Neuronal stem cell (in vitro differentiated cells): Measurements from ENCODE around the gene TNPO2.

Source experiments
- DNase-seq: peaks from one replicate; pipeline ENCODE4 v3.0.0-alpha.2; 2013; ENCODE audit warnings: low spot score
- H2AFZ ChIP-seq: one replicate; pipeline ENCODE4 v1.6.1; 2013; ENCODE audit warnings: mild to moderate bottlenecking, low read length, inconsistent platforms
- H2AK5ac ChIP-seq: 2 replicates; pipeline ENCODE4 v1.6.1; 2013; ENCODE audit warnings: low read depth, mild to moderate bottlenecking, inconsistent platforms, low read length, moderate library complexity, mixed read lengths
- H2BK120ac ChIP-seq: 2 replicates; pipeline ENCODE4 v1.6.1; 2013; ENCODE audit warnings: low read depth, mild to moderate bottlenecking, inconsistent platforms, low read length, moderate library complexity, mixed read lengths
- H2BK12ac ChIP-seq: one replicate; pipeline ENCODE4 v1.6.1; 2013; ENCODE audit warnings: low read length, inconsistent platforms
- H2BK15ac ChIP-seq: 2 replicates; pipeline ENCODE4 v1.6.1; 2013; ENCODE audit warnings: mild to moderate bottlenecking, low read length, inconsistent platforms, mixed read lengths
- H2BK5ac ChIP-seq: one replicate; pipeline ENCODE4 v1.6.1; 2013; ENCODE audit warnings: inconsistent platforms, mild to moderate bottlenecking, low read length, moderate library complexity
- H3K14ac ChIP-seq: one replicate; pipeline ENCODE4 v1.6.1; 2013; ENCODE audit warnings: low read length, inconsistent platforms
- H3K18ac ChIP-seq: 2 replicates; pipeline ENCODE4 v1.6.1; 2013; ENCODE audit warnings: low read length, inconsistent platforms
- H3K23ac ChIP-seq: 2 replicates; pipeline ENCODE4 v1.6.1; 2013; ENCODE audit warnings: low read depth, mild to moderate bottlenecking, mixed read lengths, low read length, inconsistent platforms; ENCODE audit not compliant: poor library complexity
- H3K27ac ChIP-seq: replicated peaks from 3 replicates; pipeline ENCODE4 v1.5.1; 2013; ENCODE audit warnings: low read length, inconsistent platforms
- H3K27me3 ChIP-seq, 3 experiments: 2 replicates each; pipeline ENCODE4 v1.6.1; 2013; ENCODE audit warnings: low read length in 3 of 3, mild to moderate bottlenecking in 2 of 3, inconsistent platforms in 1 of 3, low read depth in 1 of 3, mixed read lengths in 1 of 3, moderate library complexity in 1 of 3; ENCODE audit not compliant: control insufficient read depth in 3 of 3, insufficient read depth in 3 of 3
- H3K36me3 ChIP-seq, 2 donors: replicated peaks in 1 of 2; 2 replicates each; pipeline ENCODE4 v1.6.1; 2013; ENCODE audit warnings: low read length in 2 of 2; ENCODE audit not compliant: control insufficient read depth in 2 of 2, insufficient read depth in 2 of 2
- H3K4ac ChIP-seq: 2 replicates; pipeline ENCODE4 v1.6.1; 2013; ENCODE audit warnings: inconsistent platforms, mild to moderate bottlenecking, low read length, moderate library complexity
- H3K4me1 ChIP-seq, 2 donors: 1 replicate in 1 of 2; 2 replicates in 1 of 2; pipeline ENCODE4 v1.6.1; 2013; ENCODE audit warnings: low read length in 2 of 2, low read depth in 1 of 2; ENCODE audit not compliant: control insufficient read depth in 2 of 2, insufficient read depth in 1 of 2
- H3K4me2 ChIP-seq: one replicate; pipeline ENCODE4 v1.6.1; 2013; ENCODE audit warnings: mild to moderate bottlenecking, low read length, inconsistent platforms; ENCODE audit not compliant: insufficient read depth, poor library complexity, severe bottlenecking
- H3K4me3 ChIP-seq, 2 donors: 2 replicates each; pipeline ENCODE4 v1.5.1; 2013; ENCODE audit warnings: low read length in 2 of 2, mild to moderate bottlenecking in 2 of 2, inconsistent platforms in 1 of 2, moderate library complexity in 1 of 2
- H3K79me1 ChIP-seq: one replicate; pipeline ENCODE4 v1.6.1; 2013; ENCODE audit warnings: low read depth, mild to moderate bottlenecking, inconsistent platforms, low read length, moderate library complexity
- H3K9ac ChIP-seq: one replicate; pipeline ENCODE4 v1.6.1; 2013; ENCODE audit warnings: mild to moderate bottlenecking, low read depth, low read length, inconsistent platforms; ENCODE audit not compliant: poor library complexity
- H3K9me3 ChIP-seq, 2 donors: replicated peaks in 1 of 2; 2 replicates each; pipeline versions ENCODE3 to v1.6.1; 2013; ENCODE audit warnings: low read length in 2 of 2, mild to moderate bottlenecking in 2 of 2, inconsistent platforms in 1 of 2, low read depth in 1 of 2, mixed read lengths in 1 of 2, moderate library complexity in 1 of 2; ENCODE audit not compliant: control insufficient read depth in 2 of 2, insufficient read depth in 1 of 2
- H4K8ac ChIP-seq: one replicate; pipeline ENCODE4 v1.6.1; 2013; ENCODE audit warnings: low read depth, mild to moderate bottlenecking, inconsistent platforms, low read length, moderate library complexity
- H4K91ac ChIP-seq: one replicate; pipeline ENCODE4 v1.6.1; 2013; ENCODE audit warnings: low read length, low read depth, mild to moderate bottlenecking, inconsistent platforms; ENCODE audit not compliant: poor library complexity
- WGBS, 2 donors: extraction: QIAGEN DNeasy Blood & Tissue Kit; methylation state at CpG; one replicate each; pipeline ENCODE4 v1.1.7; 2013; ENCODE audit warnings: missing lambda C conversion rate in 2 of 2, mixed read lengths in 1 of 2; ENCODE audit not compliant: insufficient read length in 2 of 2, insufficient replicate concordance in 1 of 2; ENCODE audit errors: extremely low coverage in 2 of 2; 5-methylcytosine and 5-hydroxymethylcytosine counted together

Gene TNPO2

GRCh38 chr19:12767666-12768065, 43.9 kb upstream of the TNPO2 start:
- Histone ChIP-seq H3K9me3 (peaks cover 2 to 3% of the 10 kb centered on the region in 2 donors), H2AK5ac (no peak overlapping the region), H2BK15ac (no peak overlapping the region), H3K4me2 (no peak overlapping the region), H3K27me3 (no peaks in the 10 kb centered on the region), H3K23ac (no peak overlapping the region), H2BK12ac (no peak overlapping the region), H3K36me3 (peaks cover 1 to 16% of the 10 kb centered on the region in 2 donors), H3K27ac (no peak overlapping the region), H2AFZ (no peak overlapping the region), H3K4me3 (peak overlapping the region in 1 of 2 donors; percentile 22), H4K91ac (no peak overlapping the region), H3K4me1 (peaks cover 0 to 7% of the 10 kb centered on the region in 2 donors), H2BK120ac (no peak overlapping the region), H3K14ac (no peak overlapping the region), H3K4ac (no peak overlapping the region), H3K79me1 (peaks cover 2% of the 10 kb centered on the region), H3K9ac (no peak overlapping the region), H2BK5ac (no peak overlapping the region), H4K8ac (no peak overlapping the region), H3K18ac (no peak overlapping the region)
- DNase-seq: no peak
- WGBS, 2 donors: no CpG with 5 or more reads among the region's 15 CpGs

GRCh38 chr19:12767150-12767549, 43.4 kb upstream of the TNPO2 start:
- H3K9me3 ChIP-seq: peaks cover 2 to 3% of the 10 kb centered on the region in 2 donors
- peaks cover 0 to 7% of the 10 kb centered on the region in 2 donors for H3K4me1 ChIP-seq
- no peak overlapping the region for H3K18ac ChIP-seq
- no peak overlapping the region for H2AK5ac ChIP-seq
- no peak overlapping the region for H2BK5ac ChIP-seq
- no peak overlapping the region for H4K8ac ChIP-seq
- no CpG with 5 or more reads among the region's 11 CpGs for WGBS, 2 donors
- H3K4me2 ChIP-seq: no peak overlapping the region
- no peak overlapping the region for H2BK15ac ChIP-seq
- peaks cover 2% of the 10 kb centered on the region for H3K79me1 ChIP-seq
- peaks cover 1 to 16% of the 10 kb centered on the region in 2 donors for H3K36me3 ChIP-seq
- H3K9ac ChIP-seq: no peak overlapping the region
- no peaks in the 10 kb centered on the region for H3K27me3 ChIP-seq
- H3K4ac ChIP-seq: no peak overlapping the region
- H2AFZ ChIP-seq: no peak overlapping the region
- H4K91ac ChIP-seq: no peak overlapping the region
- H3K4me3 ChIP-seq: no peak overlapping the region
- no peak overlapping the region for H2BK12ac ChIP-seq
- H3K27ac ChIP-seq: no peak overlapping the region
- no peak overlapping the region for H3K14ac ChIP-seq
- DNase-seq: no peak
- H2BK120ac ChIP-seq: no peak overlapping the region
- H3K23ac ChIP-seq: no peak overlapping the region

GRCh38 chr19:12766051-12766521, 42.4 kb upstream of the TNPO2 start:
- Histone ChIP-seq H3K18ac (no peak overlapping the region), H4K8ac (no peak overlapping the region), H2BK5ac (peak overlapping the region; percentile 82), H3K23ac (peak overlapping the region; percentile 88), H2AFZ (peak overlapping the region; percentile 96), H3K4me2 (no peak overlapping the region), H2BK15ac (no peak overlapping the region), H3K9me3 (peaks cover 2 to 3% of the 10 kb centered on the region in 2 donors), H4K91ac (no peak overlapping the region), H2AK5ac (peak overlapping the region; percentile 9), H3K14ac (peak overlapping the region; percentile 75), H2BK120ac (no peak overlapping the region), H3K4me1 (peaks cover 0 to 7% of the 10 kb centered on the region in 2 donors), H3K4ac (no peak overlapping the region), H3K4me3 (peak overlapping the region in 1 of 2 donors; percentile 48), H2BK12ac (no peak overlapping the region), H3K79me1 (peaks cover 2% of the 10 kb centered on the region), H3K27me3 (no peaks in the 10 kb centered on the region), H3K9ac (peak overlapping the region; percentile 18), H3K27ac (no peak overlapping the region), H3K36me3 (peaks cover 1 to 16% of the 10 kb centered on the region in 2 donors)
- no CpG with 5 or more reads among the region's 30 CpGs for WGBS, 2 donors
- no peak for DNase-seq

GRCh38 chr19:12764698-12765097, 41.0 kb upstream of the TNPO2 start:
- Histone ChIP-seq H2AK5ac (no peak overlapping the region), H2BK15ac (no peak overlapping the region), H3K79me1 (peaks cover 2% of the 10 kb centered on the region), H3K23ac (no peak overlapping the region), H3K4ac (no peak overlapping the region), H3K4me2 (no peak overlapping the region), H3K9me3 (peaks cover 2 to 3% of the 10 kb centered on the region in 2 donors), H3K4me3 (no peak overlapping the region), H2AFZ (no peak overlapping the region), H3K9ac (no peak overlapping the region), H3K27me3 (no peaks in the 10 kb centered on the region), H3K36me3 (peaks cover 0 to 16% of the 10 kb centered on the region in 2 donors), H3K18ac (no peak overlapping the region), H2BK12ac (no peak overlapping the region), H2BK120ac (no peak overlapping the region), H3K4me1 (peaks cover 0 to 2% of the 10 kb centered on the region in 2 donors), H3K14ac (no peak overlapping the region), H4K8ac (no peak overlapping the region), H2BK5ac (no peak overlapping the region), H3K27ac (no peak overlapping the region), H4K91ac (no peak overlapping the region)
- no CpG with 5 or more reads among the region's 16 CpGs for WGBS, 2 donors
- DNase-seq: no peak
